Panc1 (cell line): ENCODE results near the gene ADAM23.

Experiments
- CTCF ChIP-seq: fragments of 450-650 bp; IDR thresholded peaks from 2 replicates; pipeline ENCODE4 v1.5.1; 2017; ENCODE audit warnings: mild to moderate bottlenecking
- SIN3A ChIP-seq: IDR thresholded peaks from 2 replicates; pipeline ENCODE4 v1.6.1; 2012; ENCODE audit warnings: low read depth, mild to moderate bottlenecking, low read length, moderate library complexity, borderline replicate concordance; ENCODE audit not compliant: insufficient read depth
- TCF7L2 ChIP-seq: IDR thresholded peaks from 2 replicates; pipeline ENCODE4 v1.6.1; 2011; ENCODE audit warnings: mild to moderate bottlenecking, low read depth, low read length, inconsistent platforms

GRCh38 chr2:206418968-206419367, 24.4 kb upstream of the ADAM23 start:
- TF ChIP-seq TCF7L2 (no peak), SIN3A (no peak), CTCF (no peak)
